WTC11 (cell line): ENCODE results near the gene CADM1.

ENCODE experiments used
- TF ChIP-seq, protein P1 (sequence below): fragments of 200-600 bp; IDR thresholded peaks from 2 replicates; pipeline ENCODE4 v1.8.0; 2022; ENCODE audit warnings: antibody characterized with exemption
- TF ChIP-seq, protein P2 (sequence below): fragments of 250-450 bp; sonication (Bioruptor Pico); IDR thresholded peaks from 2 replicates; pipeline ENCODE4 v1.9.0; 2021; ENCODE audit warnings: mild to moderate bottlenecking

DNA sequence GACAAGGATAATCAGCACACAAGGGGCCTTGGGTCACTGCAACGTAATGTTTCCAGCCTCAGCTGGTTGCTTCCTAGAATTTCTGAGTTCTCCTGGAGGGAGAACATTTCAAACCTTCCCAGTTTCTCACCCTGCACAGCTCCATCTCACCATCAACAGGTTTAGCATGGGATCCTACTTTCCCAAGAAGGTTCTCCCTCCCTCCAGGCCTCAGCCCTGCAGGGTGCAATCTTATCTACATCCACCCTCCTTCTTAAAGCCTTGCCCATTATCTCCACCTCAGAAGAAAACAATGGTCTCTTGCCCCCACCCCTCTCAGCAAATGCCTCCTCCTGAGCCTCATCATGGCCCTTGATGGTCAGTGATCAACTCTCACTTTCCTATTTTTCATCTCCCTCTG is 23.6 kb downstream of the CADM1 start:
- TF ChIP-seq, protein P1, sequence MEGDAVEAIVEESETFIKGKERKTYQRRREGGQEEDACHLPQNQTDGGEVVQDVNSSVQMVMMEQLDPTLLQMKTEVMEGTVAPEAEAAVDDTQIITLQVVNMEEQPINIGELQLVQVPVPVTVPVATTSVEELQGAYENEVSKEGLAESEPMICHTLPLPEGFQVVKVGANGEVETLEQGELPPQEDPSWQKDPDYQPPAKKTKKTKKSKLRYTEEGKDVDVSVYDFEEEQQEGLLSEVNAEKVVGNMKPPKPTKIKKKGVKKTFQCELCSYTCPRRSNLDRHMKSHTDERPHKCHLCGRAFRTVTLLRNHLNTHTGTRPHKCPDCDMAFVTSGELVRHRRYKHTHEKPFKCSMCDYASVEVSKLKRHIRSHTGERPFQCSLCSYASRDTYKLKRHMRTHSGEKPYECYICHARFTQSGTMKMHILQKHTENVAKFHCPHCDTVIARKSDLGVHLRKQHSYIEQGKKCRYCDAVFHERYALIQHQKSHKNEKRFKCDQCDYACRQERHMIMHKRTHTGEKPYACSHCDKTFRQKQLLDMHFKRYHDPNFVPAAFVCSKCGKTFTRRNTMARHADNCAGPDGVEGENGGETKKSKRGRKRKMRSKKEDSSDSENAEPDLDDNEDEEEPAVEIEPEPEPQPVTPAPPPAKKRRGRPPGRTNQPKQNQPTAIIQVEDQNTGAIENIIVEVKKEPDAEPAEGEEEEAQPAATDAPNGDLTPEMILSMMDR: no peak
- TF ChIP-seq, protein P2, sequence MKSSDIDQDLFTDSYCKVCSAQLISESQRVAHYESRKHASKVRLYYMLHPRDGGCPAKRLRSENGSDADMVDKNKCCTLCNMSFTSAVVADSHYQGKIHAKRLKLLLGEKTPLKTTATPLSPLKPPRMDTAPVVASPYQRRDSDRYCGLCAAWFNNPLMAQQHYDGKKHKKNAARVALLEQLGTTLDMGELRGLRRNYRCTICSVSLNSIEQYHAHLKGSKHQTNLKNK (CRISPR knock-in tag): no peak
